WTC11 (cell line): ENCODE data around the gene MDK. TPM values are rescaled to one million over a fixed set of nuclear protein-coding genes. Genes with fewer than 3 reads are reported as not detected.
A peak's percentile ranks its signal among the peaks of the same experiment; 100 is the strongest.

Experiments used
- CREB1 ChIP-seq: sonication (generic); formaldehyde crosslinking; IDR thresholded peaks from 2 replicates; pipeline ENCODE4 v1.8.0; 2023; ENCODE audit warnings: mild to moderate bottlenecking, missing genetic modification reagents
- FOXJ3 ChIP-seq: sonication (generic); formaldehyde crosslinking; IDR thresholded peaks from 2 replicates; pipeline ENCODE4 v1.9.0; 2021; ENCODE audit warnings: missing genetic modification reagents, mild to moderate bottlenecking, borderline replicate concordance
- HMGA2 ChIP-seq: fragments of 250-450 bp; sonication (Bioruptor Pico); IDR thresholded peaks from 2 replicates; pipeline ENCODE4 v1.4.0; 2021; ENCODE audit warnings: mild to moderate bottlenecking, moderate library complexity
- JAZF1 ChIP-seq: fragments of 250-450 bp; sonication (Bioruptor Pico); IDR thresholded peaks from 2 replicates; pipeline ENCODE4 v1.9.0; 2021; ENCODE audit warnings: moderate library complexity, mild to moderate bottlenecking, inconsistent platforms
- MYBL2 ChIP-seq: sonication (generic); formaldehyde crosslinking; IDR thresholded peaks from 2 replicates; pipeline ENCODE4 v1.8.1; 2023; ENCODE audit warnings: mild to moderate bottlenecking, moderate library complexity, missing genetic modification reagents
- NFYB ChIP-seq: sonication (generic); formaldehyde crosslinking; conservative IDR thresholded peaks from 2 replicates; pipeline ENCODE4 v1.8.0; 2022; ENCODE audit warnings: low read depth, missing genetic modification reagents
- RORB ChIP-seq: fragments of 250-450 bp; sonication (Bioruptor Pico); IDR thresholded peaks from 2 replicates; pipeline ENCODE4 v1.9.0; 2021; ENCODE audit warnings: mild to moderate bottlenecking
- SOX15 ChIP-seq: fragments of 250-450 bp; sonication (Bioruptor Pico); IDR thresholded peaks from 2 replicates; pipeline ENCODE4 v1.9.0; 2021; ENCODE audit warnings: mild to moderate bottlenecking
- ZNF138 ChIP-seq: sonication (generic); formaldehyde crosslinking; conservative IDR thresholded peaks from 2 replicates; pipeline ENCODE4 v1.8.1; 2022; ENCODE audit warnings: mild to moderate bottlenecking, moderate library complexity, missing genetic modification reagents
- ZNF317 ChIP-seq: sonication (generic); formaldehyde crosslinking; IDR thresholded peaks from 2 replicates; pipeline ENCODE4 v1.8.1; 2023; ENCODE audit warnings: low read depth, mild to moderate bottlenecking, moderate library complexity, missing genetic modification reagents, borderline replicate concordance
- ZNF396 ChIP-seq: fragments of 250-450 bp; sonication (Bioruptor Pico); IDR thresholded peaks from 2 replicates; pipeline ENCODE4 v1.8.0; 2021; ENCODE audit warnings: mild to moderate bottlenecking, moderate library complexity, borderline replicate concordance
- ZNF416 ChIP-seq: fragments of 250-450 bp; sonication (Bioruptor Pico); IDR thresholded peaks from 2 replicates; pipeline ENCODE4 v1.9.0; 2021; ENCODE audit warnings: mild to moderate bottlenecking, inconsistent platforms
- total RNA-seq: library from RNA; stranded (reverse); gene quantifications from 3 replicates; pipeline ENCODE4 v1.2.3, GENCODE V29; 2021
- TF ChIP-seq, protein P1 (sequence below): fragments of 250-450 bp; sonication (Bioruptor Pico); IDR thresholded peaks from 2 replicates; pipeline ENCODE4 v1.9.0; 2021; ENCODE audit warnings: mild to moderate bottlenecking, borderline replicate concordance
- TF ChIP-seq, protein P2 (sequence below): sonication (generic); formaldehyde crosslinking; conservative IDR thresholded peaks from 2 replicates; pipeline ENCODE4 v1.8.1; 2023; ENCODE audit warnings: mild to moderate bottlenecking, low read depth, missing genetic modification reagents, moderate library complexity
- TF ChIP-seq, protein P3 (sequence below): fragments of 250-450 bp; sonication (Bioruptor Pico); IDR thresholded peaks from 2 replicates; pipeline ENCODE4 v1.9.0; 2021; ENCODE audit warnings: mild to moderate bottlenecking
- TF ChIP-seq, protein P4 (sequence below): sonication (generic); formaldehyde crosslinking; IDR thresholded peaks from 2 replicates; pipeline ENCODE4 v1.8.0; 2023; ENCODE audit warnings: mild to moderate bottlenecking, missing genetic modification reagents

The MDK gene
- total RNA-seq, 1 experiment from 2014 or later: 560 TPM

DNA sequence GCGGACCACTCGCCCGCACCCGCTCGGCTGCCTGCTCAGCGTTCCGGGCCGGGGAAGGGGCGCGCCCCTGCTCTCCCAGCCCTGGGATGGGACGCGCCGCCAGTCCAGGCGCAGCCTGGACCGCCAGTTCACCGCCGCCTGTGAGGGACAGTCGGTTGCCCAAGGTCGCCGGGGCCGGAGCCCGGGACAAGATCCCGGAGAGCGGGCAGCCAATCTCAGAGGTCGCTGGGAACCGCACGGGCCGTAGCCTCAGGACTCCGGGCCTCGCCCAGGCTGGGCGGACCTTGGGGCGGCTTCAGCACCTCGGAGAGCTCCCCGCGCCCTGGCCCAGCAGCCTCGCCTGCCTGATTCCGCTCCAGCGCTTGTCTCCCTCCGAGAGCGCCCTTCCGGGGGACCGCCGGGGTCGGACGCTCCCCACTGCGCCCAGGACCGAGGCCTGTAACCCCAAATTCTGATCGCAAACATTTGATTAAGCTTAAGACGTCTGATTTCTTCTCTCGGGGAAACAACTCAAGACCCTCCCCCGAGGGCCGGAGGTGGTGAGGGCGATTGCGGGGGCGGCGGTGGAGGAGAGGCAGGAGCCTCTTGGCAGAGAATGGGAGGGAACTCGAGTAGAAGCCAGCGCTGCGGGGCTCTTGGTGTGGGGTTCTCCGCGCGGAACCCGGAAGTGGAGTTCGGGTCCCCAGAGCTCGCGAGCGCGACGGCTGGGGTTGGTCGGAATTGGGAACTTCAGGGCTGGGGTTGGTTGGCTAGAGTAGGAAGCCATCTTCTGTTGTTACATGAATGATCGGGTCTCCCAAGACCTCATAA is 11.2 kb downstream of the MDK start (continued):
- TF ChIP-seq, protein P1, sequence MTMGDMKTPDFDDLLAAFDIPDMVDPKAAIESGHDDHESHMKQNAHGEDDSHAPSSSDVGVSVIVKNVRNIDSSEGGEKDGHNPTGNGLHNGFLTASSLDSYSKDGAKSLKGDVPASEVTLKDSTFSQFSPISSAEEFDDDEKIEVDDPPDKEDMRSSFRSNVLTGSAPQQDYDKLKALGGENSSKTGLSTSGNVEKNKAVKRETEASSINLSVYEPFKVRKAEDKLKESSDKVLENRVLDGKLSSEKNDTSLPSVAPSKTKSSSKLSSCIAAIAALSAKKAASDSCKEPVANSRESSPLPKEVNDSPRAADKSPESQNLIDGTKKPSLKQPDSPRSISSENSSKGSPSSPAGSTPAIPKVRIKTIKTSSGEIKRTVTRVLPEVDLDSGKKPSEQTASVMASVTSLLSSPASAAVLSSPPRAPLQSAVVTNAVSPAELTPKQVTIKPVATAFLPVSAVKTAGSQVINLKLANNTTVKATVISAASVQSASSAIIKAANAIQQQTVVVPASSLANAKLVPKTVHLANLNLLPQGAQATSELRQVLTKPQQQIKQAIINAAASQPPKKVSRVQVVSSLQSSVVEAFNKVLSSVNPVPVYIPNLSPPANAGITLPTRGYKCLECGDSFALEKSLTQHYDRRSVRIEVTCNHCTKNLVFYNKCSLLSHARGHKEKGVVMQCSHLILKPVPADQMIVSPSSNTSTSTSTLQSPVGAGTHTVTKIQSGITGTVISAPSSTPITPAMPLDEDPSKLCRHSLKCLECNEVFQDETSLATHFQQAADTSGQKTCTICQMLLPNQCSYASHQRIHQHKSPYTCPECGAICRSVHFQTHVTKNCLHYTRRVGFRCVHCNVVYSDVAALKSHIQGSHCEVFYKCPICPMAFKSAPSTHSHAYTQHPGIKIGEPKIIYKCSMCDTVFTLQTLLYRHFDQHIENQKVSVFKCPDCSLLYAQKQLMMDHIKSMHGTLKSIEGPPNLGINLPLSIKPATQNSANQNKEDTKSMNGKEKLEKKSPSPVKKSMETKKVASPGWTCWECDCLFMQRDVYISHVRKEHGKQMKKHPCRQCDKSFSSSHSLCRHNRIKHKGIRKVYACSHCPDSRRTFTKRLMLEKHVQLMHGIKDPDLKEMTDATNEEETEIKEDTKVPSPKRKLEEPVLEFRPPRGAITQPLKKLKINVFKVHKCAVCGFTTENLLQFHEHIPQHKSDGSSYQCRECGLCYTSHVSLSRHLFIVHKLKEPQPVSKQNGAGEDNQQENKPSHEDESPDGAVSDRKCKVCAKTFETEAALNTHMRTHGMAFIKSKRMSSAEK (CRISPR knock-in tag): no peak
- TF ChIP-seq NFYB (CRISPR knock-in tag) (peak; percentile 35; the same call in 1 of the 2 replicates), ZNF317 (peak; percentile 79), ZNF138 (no peak), CREB1 (peak; percentile 91), ZNF416 (CRISPR knock-in tag) (no peak), MYBL2 (CRISPR knock-in tag) (peak; percentile 94), FOXJ3 (CRISPR knock-in tag) (no peak), SOX15 (CRISPR knock-in tag) (no peak), ZNF396 (no peak), HMGA2 (no peak), RORB (no peak), JAZF1 (no peak)
- TF ChIP-seq, protein P2, sequence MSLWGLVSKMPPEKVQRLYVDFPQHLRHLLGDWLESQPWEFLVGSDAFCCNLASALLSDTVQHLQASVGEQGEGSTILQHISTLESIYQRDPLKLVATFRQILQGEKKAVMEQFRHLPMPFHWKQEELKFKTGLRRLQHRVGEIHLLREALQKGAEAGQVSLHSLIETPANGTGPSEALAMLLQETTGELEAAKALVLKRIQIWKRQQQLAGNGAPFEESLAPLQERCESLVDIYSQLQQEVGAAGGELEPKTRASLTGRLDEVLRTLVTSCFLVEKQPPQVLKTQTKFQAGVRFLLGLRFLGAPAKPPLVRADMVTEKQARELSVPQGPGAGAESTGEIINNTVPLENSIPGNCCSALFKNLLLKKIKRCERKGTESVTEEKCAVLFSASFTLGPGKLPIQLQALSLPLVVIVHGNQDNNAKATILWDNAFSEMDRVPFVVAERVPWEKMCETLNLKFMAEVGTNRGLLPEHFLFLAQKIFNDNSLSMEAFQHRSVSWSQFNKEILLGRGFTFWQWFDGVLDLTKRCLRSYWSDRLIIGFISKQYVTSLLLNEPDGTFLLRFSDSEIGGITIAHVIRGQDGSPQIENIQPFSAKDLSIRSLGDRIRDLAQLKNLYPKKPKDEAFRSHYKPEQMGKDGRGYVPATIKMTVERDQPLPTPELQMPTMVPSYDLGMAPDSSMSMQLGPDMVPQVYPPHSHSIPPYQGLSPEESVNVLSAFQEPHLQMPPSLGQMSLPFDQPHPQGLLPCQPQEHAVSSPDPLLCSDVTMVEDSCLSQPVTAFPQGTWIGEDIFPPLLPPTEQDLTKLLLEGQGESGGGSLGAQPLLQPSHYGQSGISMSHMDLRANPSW: no peak
- TF ChIP-seq, protein P3, sequence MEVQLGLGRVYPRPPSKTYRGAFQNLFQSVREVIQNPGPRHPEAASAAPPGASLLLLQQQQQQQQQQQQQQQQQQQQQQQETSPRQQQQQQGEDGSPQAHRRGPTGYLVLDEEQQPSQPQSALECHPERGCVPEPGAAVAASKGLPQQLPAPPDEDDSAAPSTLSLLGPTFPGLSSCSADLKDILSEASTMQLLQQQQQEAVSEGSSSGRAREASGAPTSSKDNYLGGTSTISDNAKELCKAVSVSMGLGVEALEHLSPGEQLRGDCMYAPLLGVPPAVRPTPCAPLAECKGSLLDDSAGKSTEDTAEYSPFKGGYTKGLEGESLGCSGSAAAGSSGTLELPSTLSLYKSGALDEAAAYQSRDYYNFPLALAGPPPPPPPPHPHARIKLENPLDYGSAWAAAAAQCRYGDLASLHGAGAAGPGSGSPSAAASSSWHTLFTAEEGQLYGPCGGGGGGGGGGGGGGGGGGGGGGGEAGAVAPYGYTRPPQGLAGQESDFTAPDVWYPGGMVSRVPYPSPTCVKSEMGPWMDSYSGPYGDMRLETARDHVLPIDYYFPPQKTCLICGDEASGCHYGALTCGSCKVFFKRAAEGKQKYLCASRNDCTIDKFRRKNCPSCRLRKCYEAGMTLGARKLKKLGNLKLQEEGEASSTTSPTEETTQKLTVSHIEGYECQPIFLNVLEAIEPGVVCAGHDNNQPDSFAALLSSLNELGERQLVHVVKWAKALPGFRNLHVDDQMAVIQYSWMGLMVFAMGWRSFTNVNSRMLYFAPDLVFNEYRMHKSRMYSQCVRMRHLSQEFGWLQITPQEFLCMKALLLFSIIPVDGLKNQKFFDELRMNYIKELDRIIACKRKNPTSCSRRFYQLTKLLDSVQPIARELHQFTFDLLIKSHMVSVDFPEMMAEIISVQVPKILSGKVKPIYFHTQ: no peak
- TF ChIP-seq, protein P4, sequence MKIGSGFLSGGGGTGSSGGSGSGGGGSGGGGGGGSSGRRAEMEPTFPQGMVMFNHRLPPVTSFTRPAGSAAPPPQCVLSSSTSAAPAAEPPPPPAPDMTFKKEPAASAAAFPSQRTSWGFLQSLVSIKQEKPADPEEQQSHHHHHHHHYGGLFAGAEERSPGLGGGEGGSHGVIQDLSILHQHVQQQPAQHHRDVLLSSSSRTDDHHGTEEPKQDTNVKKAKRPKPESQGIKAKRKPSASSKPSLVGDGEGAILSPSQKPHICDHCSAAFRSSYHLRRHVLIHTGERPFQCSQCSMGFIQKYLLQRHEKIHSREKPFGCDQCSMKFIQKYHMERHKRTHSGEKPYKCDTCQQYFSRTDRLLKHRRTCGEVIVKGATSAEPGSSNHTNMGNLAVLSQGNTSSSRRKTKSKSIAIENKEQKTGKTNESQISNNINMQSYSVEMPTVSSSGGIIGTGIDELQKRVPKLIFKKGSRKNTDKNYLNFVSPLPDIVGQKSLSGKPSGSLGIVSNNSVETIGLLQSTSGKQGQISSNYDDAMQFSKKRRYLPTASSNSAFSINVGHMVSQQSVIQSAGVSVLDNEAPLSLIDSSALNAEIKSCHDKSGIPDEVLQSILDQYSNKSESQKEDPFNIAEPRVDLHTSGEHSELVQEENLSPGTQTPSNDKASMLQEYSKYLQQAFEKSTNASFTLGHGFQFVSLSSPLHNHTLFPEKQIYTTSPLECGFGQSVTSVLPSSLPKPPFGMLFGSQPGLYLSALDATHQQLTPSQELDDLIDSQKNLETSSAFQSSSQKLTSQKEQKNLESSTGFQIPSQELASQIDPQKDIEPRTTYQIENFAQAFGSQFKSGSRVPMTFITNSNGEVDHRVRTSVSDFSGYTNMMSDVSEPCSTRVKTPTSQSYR (CRISPR knock-in tag): peak; percentile 93
